CD4-positive, alpha-beta memory T cell (primary cell): ENCODE data around the gene SGSM1. TPM values are rescaled to one million over a fixed set of nuclear protein-coding genes. Genes with fewer than 3 reads are reported as not detected.

Source experiments
- CTCF ChIA-PET: fragments of 350-600 bp; sonication (Branson Sonifier 250); formaldehyde crosslinking; loops from one replicate; lab custom pipeline; 2021; ENCODE audit warnings: inconsistent platforms; ENCODE audit not compliant: partially characterized antibody; lab: Charles Lee
- POLR2A ChIA-PET: fragments of 350-600 bp; sonication (Branson Sonifier 250); formaldehyde crosslinking; loops from one replicate; lab custom pipeline; 2021; ENCODE audit not compliant: partially characterized antibody; lab: Charles Lee
- DNase-seq, 5 donors: peaks; one replicate each; pipeline versions ENCODE4 v3.0.0 to v3.0.0-alpha.2; 2020 to 2022; ENCODE audit warnings: mixed read lengths in 1 of 5
- H3K27ac ChIP-seq: one replicate; pipeline ENCODE4 v1.7.0; 2013; ENCODE audit warnings: low read depth, low read length
- H3K27me3 ChIP-seq: 2 replicates; pipeline ENCODE4 v1.7.0; 2013; ENCODE audit warnings: mild to moderate bottlenecking, low read length, moderate library complexity; ENCODE audit not compliant: insufficient read depth
- H3K36me3 ChIP-seq: 2 replicates; pipeline ENCODE4 v1.7.0; 2013; ENCODE audit warnings: mild to moderate bottlenecking, low read length, moderate library complexity; ENCODE audit not compliant: insufficient read depth
- H3K4me1 ChIP-seq: 2 replicates; pipeline ENCODE4 v1.7.0; 2013; ENCODE audit warnings: mild to moderate bottlenecking, low read length, moderate library complexity; ENCODE audit not compliant: insufficient read depth
- H3K4me3 ChIP-seq, 2 donors: one replicate each; pipeline ENCODE4 v1.7.0; 2013; ENCODE audit warnings: low read length in 2 of 2, mild to moderate bottlenecking in 1 of 2
- H3K9me3 ChIP-seq, 2 donors: one replicate each; pipeline ENCODE4 v1.7.0; 2013; ENCODE audit warnings: low read length in 2 of 2, control low read depth in 1 of 2; ENCODE audit not compliant: control insufficient read depth in 1 of 2
- H3K27ac Mint-ChIP-seq, 7 donors: one replicate each; pipeline ENCODE4 v1.8.0; 2020 to 2021; ENCODE audit warnings: mixed read lengths in 7 of 7, mild to moderate bottlenecking in 6 of 7, inconsistent platforms in 3 of 7, moderate library complexity in 3 of 7
- H3K27me3 Mint-ChIP-seq, 2 donors: one replicate each; pipeline ENCODE4 v1.8.0; 2020 to 2021; ENCODE audit warnings: mixed read lengths in 2 of 2
- H3K36me3 Mint-ChIP-seq, 2 donors: one replicate each; pipeline ENCODE4 v1.8.0; 2020 to 2021; ENCODE audit warnings: mixed read lengths in 2 of 2, inconsistent platforms in 1 of 2, mild to moderate bottlenecking in 1 of 2
- H3K4me1 Mint-ChIP-seq, 4 donors: one replicate each; pipeline ENCODE4 v1.8.0; 2020 to 2021; ENCODE audit warnings: mixed read lengths in 4 of 4, mild to moderate bottlenecking in 1 of 4
- H3K4me3 Mint-ChIP-seq, 8 donors: one replicate each; pipeline ENCODE4 v1.8.0; 2020 to 2021; ENCODE audit warnings: mixed read lengths in 8 of 8, mild to moderate bottlenecking in 7 of 8, moderate library complexity in 6 of 8, inconsistent platforms in 3 of 8
- H3K9me3 Mint-ChIP-seq, 8 donors: one replicate each; pipeline ENCODE4 v1.8.0; 2020 to 2021; ENCODE audit warnings: mixed read lengths in 8 of 8, mild to moderate bottlenecking in 5 of 8, inconsistent platforms in 3 of 8, moderate library complexity in 1 of 8
- intact Hi-C: fragments of 100-400 bp; cut with micrococcal nuclease; formaldehyde crosslinking; loops from one replicate; pipeline ENCODE4 v1.15.1; 2023
- polyA plus RNA-seq, 2 donors: library from polyadenylated mRNA; unstranded; fragments of 300-500 nt; fragmentation: Illumina TruSeq; gene quantifications; one replicate each; pipeline ENCODE4 v1.2.3, GENCODE V29; 2021
- total RNA-seq, 2 experiments: library from RNA; stranded (reverse); gene quantifications; one replicate each; pipeline ENCODE4 v1.2.3, GENCODE V29; 2021

Gene SGSM1
- total and polyA plus RNA-seq, 4 experiments from 2014 or later = 0.08 to 3.4 (median 2.0) TPM

DNA sequence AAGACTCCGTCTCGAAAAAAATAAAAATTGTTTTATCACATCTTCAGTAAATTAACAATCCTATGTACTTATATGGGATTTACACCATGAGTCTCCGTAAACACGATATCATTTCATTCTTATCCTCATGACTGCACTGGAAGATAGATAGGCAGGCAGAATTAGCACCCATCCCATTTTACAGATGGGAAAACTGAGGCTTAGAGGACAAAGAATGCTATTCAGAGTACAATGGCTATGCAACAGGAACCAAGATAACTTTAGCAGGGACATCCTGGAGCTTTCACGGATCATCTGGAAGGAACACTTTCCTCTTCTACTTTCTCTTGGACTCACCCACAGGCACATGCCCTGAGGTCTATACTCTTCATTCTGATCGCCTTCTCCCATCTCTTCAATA is 14.6 kb upstream of the SGSM1 start:
- H3K27me3 ChIP-seq = no peaks in the 10 kb centered on the region
- intact Hi-C loops = no loop called here
- Mint-ChIP-seq H3K4me3 (no peak overlapping the region), H3K9me3 (no peaks in the 10 kb centered on the region), H3K4me1 (no peaks in the 10 kb centered on the region), H3K27me3 (no peaks in the 10 kb centered on the region), H3K27ac (no peak overlapping the region), H3K36me3 (no peaks in the 10 kb centered on the region)
- ChIA-PET CTCF (interaction anchor here (3.4 kb wide), 1 partner anchor 11 kb away, joined by 14 read pairs; no protein-coding TSS in a partner anchor), POLR2A (no interaction called here)
- H3K36me3 ChIP-seq = no peaks in the 10 kb centered on the region
- H3K4me3 ChIP-seq = no peak overlapping the region
- H3K27ac ChIP-seq = no peak overlapping the region
- no peaks in the 10 kb centered on the region for H3K9me3 ChIP-seq
- no peak for DNase-seq
- H3K4me1 ChIP-seq = no peaks in the 10 kb centered on the region

DNA sequence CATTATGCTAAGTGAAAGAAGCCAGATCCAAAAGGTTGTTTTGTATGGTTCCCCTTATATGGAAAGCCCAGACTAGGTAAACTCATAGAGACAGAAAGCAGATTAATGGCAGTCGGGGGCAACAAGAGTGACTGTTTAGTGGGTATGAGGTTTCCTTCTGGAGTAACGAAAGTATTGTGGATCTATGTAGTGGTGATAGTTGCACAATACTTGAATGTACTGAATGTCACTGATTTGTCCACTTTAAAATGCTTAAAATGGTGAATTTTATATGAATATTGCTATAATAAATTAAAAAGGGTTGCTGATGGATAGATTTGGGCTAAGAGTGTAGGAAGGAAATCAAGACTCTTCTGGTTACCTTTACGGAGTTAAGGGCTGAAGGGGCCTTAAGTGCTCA is 10.0 kb upstream of the SGSM1 start:
- no peak for DNase-seq

DNA sequence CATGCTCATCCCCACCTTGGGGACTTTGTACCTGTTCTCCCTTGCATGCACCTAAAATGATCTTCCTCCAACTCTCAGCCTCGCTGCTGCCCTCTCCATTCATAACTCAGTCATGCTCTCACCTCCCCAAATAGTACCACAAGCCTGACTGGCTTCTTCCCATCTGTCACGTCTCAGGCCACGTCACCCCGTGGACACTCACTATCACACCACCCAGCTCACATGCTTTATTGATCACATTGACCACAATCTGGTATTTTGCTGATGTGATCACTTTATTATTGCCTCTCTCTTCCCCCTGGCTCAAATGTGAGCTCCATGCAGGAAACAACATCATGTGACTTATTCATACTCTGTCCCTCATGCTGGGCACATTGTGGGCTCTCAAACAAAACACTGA is 9.2 kb upstream of the SGSM1 start:
- Mint-ChIP-seq H3K27me3 (no peaks in the 10 kb centered on the region), H3K4me1 (peaks cover 4 to 5% (median 5%) of the 10 kb centered on the region in 4 donors), H3K36me3 (no peaks in the 10 kb centered on the region), H3K4me3 (no peak overlapping the region), H3K27ac (no peak overlapping the region), H3K9me3 (no peaks in the 10 kb centered on the region)
- no peaks in the 10 kb centered on the region for H3K27me3 ChIP-seq
- no peak for DNase-seq
- CTCF ChIA-PET = no interaction called here
- H3K9me3 ChIP-seq = no peaks in the 10 kb centered on the region
- intact Hi-C loops = no loop called here
- no peak overlapping the region for H3K4me3 ChIP-seq
- H3K27ac ChIP-seq = no peak overlapping the region
- peaks cover 2% of the 10 kb centered on the region for H3K4me1 ChIP-seq
- no peaks in the 10 kb centered on the region for H3K36me3 ChIP-seq
- POLR2A ChIA-PET = no interaction called here

More for the DNA sequence above, 10.0 kb upstream of the SGSM1 start:
- Histone ChIP-seq H3K4me3 (no peak overlapping the region), H3K36me3 (no peaks in the 10 kb centered on the region), H3K4me1 (no peaks in the 10 kb centered on the region), H3K27me3 (no peaks in the 10 kb centered on the region), H3K27ac (no peak overlapping the region), H3K9me3 (no peaks in the 10 kb centered on the region)
- ChIA-PET CTCF (no interaction called here), POLR2A (no interaction called here)
- Mint-ChIP-seq H3K4me1 (no peaks in the 10 kb centered on the region), H3K36me3 (no peaks in the 10 kb centered on the region), H3K27ac (no peak overlapping the region), H3K4me3 (no peak overlapping the region), H3K9me3 (no peaks in the 10 kb centered on the region), H3K27me3 (no peaks in the 10 kb centered on the region)
- intact Hi-C loops = no loop called here

DNA sequence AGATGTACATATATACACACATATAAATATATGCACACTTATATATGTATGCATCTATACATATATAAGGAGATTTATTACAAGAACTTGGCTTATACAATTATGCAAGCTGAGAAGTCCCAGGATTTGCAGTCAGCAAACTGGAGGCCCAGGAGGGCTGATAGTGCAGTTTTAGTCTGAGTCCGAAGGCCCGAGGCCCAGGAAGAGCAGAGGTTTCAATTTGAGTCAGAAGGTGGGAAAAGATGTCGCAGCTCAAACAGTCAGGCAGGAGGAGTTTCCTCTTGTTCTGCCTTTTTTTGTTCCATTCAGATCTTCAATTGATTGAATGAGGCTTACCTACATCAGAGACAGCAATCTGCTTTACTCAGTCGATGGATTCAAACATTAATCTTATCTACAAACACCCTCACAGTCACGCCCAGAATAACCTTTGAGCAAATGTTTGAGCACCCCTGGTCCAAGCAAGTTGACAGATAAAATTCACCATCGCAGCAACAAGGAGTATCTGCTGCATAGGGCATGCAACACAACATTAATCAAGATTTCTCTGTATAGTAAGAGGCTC is 4.0 kb upstream of the SGSM1 start:
- H3K27ac ChIP-seq = no peak overlapping the region
- Mint-ChIP-seq H3K9me3 (no peaks in the 10 kb centered on the region), H3K27me3 (no peaks in the 10 kb centered on the region), H3K36me3 (no peaks in the 10 kb centered on the region), H3K4me3 (peak overlapping the region in 4 of 8 donors; percentile 27 to 66 (median 50)), H3K4me1 (peaks cover 10 to 15% (median 14%) of the 10 kb centered on the region in 4 donors), H3K27ac (peak overlapping the region in 4 of 7 donors; percentile 7 to 92 (median 72))
- H3K9me3 ChIP-seq = no peaks in the 10 kb centered on the region
- DNase-seq = no peak
- CTCF ChIA-PET = interaction anchor here (0.6 to 5.0 kb wide), 15 partner anchors 9 to 1524 kb away, joined by 3 to 27 read pairs (median 3); no protein-coding TSS in a partner anchor
- H3K36me3 ChIP-seq = no peaks in the 10 kb centered on the region
- H3K27me3 ChIP-seq = no peaks in the 10 kb centered on the region
- POLR2A ChIA-PET = no interaction called here
- intact Hi-C loops = no loop called here
- peaks cover 13% of the 10 kb centered on the region for H3K4me1 ChIP-seq
- no peak overlapping the region for H3K4me3 ChIP-seq

DNA sequence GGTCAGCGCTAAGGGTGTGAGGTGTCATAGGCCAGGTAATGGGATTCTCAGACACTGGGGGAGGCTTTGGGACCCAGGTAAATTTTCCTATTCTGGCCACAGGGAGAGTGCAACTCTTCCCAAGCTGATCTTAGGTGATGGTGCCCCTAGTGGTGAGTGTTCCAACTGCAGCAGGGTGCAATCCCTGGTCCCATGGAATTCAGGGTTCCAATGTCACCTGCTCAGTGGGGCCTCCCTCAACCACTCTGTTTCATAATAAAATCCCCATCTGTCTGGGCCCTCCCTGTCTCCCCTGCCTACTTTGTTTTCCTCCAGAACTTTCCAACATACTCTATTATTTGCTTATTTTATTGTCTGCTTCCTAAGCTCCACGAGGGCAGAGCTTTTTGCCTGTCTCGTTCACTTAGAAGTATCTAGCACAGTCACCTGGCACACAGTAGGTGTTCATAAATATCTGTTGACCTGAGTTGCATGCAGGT is 2.9 kb upstream of the SGSM1 start:
- Mint-ChIP-seq H3K27ac (peak overlapping the region in 2 of 7 donors; percentile 28 to 60), H3K9me3 (no peaks in the 10 kb centered on the region), H3K4me3 (peak overlapping the region in 2 of 8 donors; percentile 7 to 59), H3K36me3 (no peaks in the 10 kb centered on the region), H3K4me1 (peaks cover 15 to 25% (median 18%) of the 10 kb centered on the region in 4 donors), H3K27me3 (no peaks in the 10 kb centered on the region)
- H3K4me1 ChIP-seq = peaks cover 13% of the 10 kb centered on the region
- peak in 4 of 5 donors; percentile 32 to 55 (median 36) for DNase-seq
- no peaks in the 10 kb centered on the region for H3K36me3 ChIP-seq
- H3K27ac ChIP-seq = no peak overlapping the region
- ChIA-PET CTCF (interaction anchor here (0.7 to 5.0 kb wide), 15 partner anchors 10 to 247 kb away, joined by 3 to 27 read pairs (median 6); partner anchors contain the start of gene SNRPD3), POLR2A (no interaction called here)
- no peaks in the 10 kb centered on the region for H3K9me3 ChIP-seq
- no peak overlapping the region for H3K4me3 ChIP-seq
- H3K27me3 ChIP-seq = no peaks in the 10 kb centered on the region
- intact Hi-C loops = no loop called here

DNA sequence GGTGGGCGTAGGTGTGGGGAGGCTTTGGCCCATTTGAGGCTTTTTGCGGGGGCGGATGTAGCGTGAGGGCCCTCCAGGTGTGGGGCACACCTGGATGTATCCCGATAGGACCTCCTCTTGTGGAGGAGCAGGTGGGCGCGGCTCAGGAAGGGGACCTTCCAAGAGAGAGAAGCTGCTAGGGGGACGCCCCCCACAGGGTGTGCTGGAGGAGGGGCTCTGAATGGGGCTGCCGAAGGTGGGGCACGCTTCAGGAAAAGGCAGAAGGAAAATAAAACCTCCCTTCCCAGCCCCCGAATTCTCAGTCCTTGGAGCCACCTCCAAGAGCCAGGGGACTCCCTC is 621 bp downstream of the SGSM1 start:
- Mint-ChIP-seq H3K36me3 (no peaks in the 10 kb centered on the region), H3K4me1 (peaks cover 22 to 35% (median 28%) of the 10 kb centered on the region in 4 donors), H3K4me3 (peak overlapping the region; percentile 64 to 85 (median 78)), H3K27me3 (no peaks in the 10 kb centered on the region), H3K9me3 (no peaks in the 10 kb centered on the region), H3K27ac (peak overlapping the region in 6 of 7 donors; percentile 21 to 93 (median 42))
- H3K9me3 ChIP-seq = no peaks in the 10 kb centered on the region
- H3K36me3 ChIP-seq = no peaks in the 10 kb centered on the region
- peaks cover 19% of the 10 kb centered on the region for H3K4me1 ChIP-seq
- H3K27me3 ChIP-seq = no peaks in the 10 kb centered on the region
- intact Hi-C loops = no loop called here
- peak overlapping the region; percentile 29 to 54 for H3K4me3 ChIP-seq
- CTCF ChIA-PET = interaction anchor here (5.0 kb wide), 1 partner anchor 43 kb away, joined by 24 read pairs; no protein-coding TSS in a partner anchor
- DNase-seq = no peak
- peak overlapping the region; percentile 55 for H3K27ac ChIP-seq
- POLR2A ChIA-PET = interaction anchor here (0.9 to 1.6 kb wide), 2 partner anchors 23 to 263 kb away, joined by 3 to 4 read pairs; no protein-coding TSS in a partner anchor

- H3K4me3 Mint-ChIP-seq = peak overlapping the region; percentile 7 to 67 (median 50)
- intact Hi-C loops = no loop called here
- peaks cover 12% of the 10 kb centered on the region for H3K4me1 ChIP-seq
- DNase-seq = no peak
- ChIA-PET CTCF (interaction anchor here (1.0 kb wide), 1 partner anchor 43 kb away, joined by 3 read pairs; no protein-coding TSS in a partner anchor), POLR2A (interaction anchor here (1.6 kb wide), 1 partner anchor 262 kb away, joined by 3 read pairs; no protein-coding TSS in a partner anchor)
- no peaks in the 10 kb centered on the region for H3K36me3 Mint-ChIP-seq
- H3K4me3 ChIP-seq = no peak overlapping the region
- no peaks in the 10 kb centered on the region for H3K36me3 ChIP-seq
- H3K9me3 Mint-ChIP-seq = no peaks in the 10 kb centered on the region
- peaks cover 16 to 28% (median 22%) of the 10 kb centered on the region in 4 donors for H3K4me1 Mint-ChIP-seq
- peak overlapping the region; percentile 7 to 70 (median 38) for H3K27ac Mint-ChIP-seq
- no peaks in the 10 kb centered on the region for H3K27me3 Mint-ChIP-seq
- no peaks in the 10 kb centered on the region for H3K9me3 ChIP-seq
- H3K27me3 ChIP-seq = no peaks in the 10 kb centered on the region
- H3K27ac ChIP-seq = no peak overlapping the region
Measured at GRCh38 chr22:24807284-24807950, 1.4 kb downstream of the SGSM1 start.
